GM11168 (cell line): Measurements from ENCODE around the gene NDOR1.
"Not testable (repeated sequence)": the region's sequence is repeated elsewhere in the genome, so short reads cannot be mapped to it uniquely, and the experiment has no call there.

Experiments
- in situ Hi-C: fragments of 300-500 bp; cut with MboI; formaldehyde crosslinking; loops from one replicate; pipeline ENCODE4 v1.12.0; 2022; ENCODE audit warnings: low sequenced_read_pairs; ENCODE audit not compliant: unreplicated experiment

The NDOR1 gene

GRCh38 chr9:137228968-137229896, 23.7 kb downstream of the NDOR1 start:
- in situ Hi-C loops = no loop called here

- in situ Hi-C loops = loop anchor here (5.0 kb wide), 1 partner anchor 108 kb away; no protein-coding TSS in a partner anchor
Observed at GRCh38 chr9:137229903-137230704, 24.6 kb downstream of the NDOR1 start.

GRCh38 chr9:137230705-137231371, 25.3 kb downstream of the NDOR1 start, which contains the start of gene SLC34A3:
SLC34A3 (plus strand) TSS chr9:137230901; CDS start chr9:137231703, 802 bp downstream.
- in situ Hi-C loops = loop anchor here (5.0 kb wide), 1 partner anchor 109 kb away; no protein-coding TSS in a partner anchor

- in situ Hi-C loops = loop anchor here (5.0 kb wide), 1 partner anchor 109 kb away; no protein-coding TSS in a partner anchor
Observed at GRCh38 chr9:137231372-137232039, 26.0 kb downstream of the NDOR1 start.

GRCh38 chr9:137232101-137232500, 26.6 kb downstream of the NDOR1 start:
- in situ Hi-C loops = loop anchor here (5.0 kb wide), 1 partner anchor 110 kb away; no protein-coding TSS in a partner anchor

GRCh38 chr9:137232510-137232909, 27.0 kb downstream of the NDOR1 start:
- in situ Hi-C loops = loop anchor here (5.0 kb wide), 1 partner anchor 110 kb away; no protein-coding TSS in a partner anchor

- in situ Hi-C loops = loop anchor here (5.0 kb wide), 1 partner anchor 111 kb away; no protein-coding TSS in a partner anchor
Observed at GRCh38 chr9:137233143-137233980, 27.9 kb downstream of the NDOR1 start.

- in situ Hi-C loops = loop anchor here (5.0 kb wide), 1 partner anchor 112 kb away; no protein-coding TSS in a partner anchor
Observed at GRCh38 chr9:137234055-137234697, 28.7 kb downstream of the NDOR1 start.

- in situ Hi-C loops = loop anchor here (5.0 kb wide), 1 partner anchor 113 kb away; no protein-coding TSS in a partner anchor
Observed at GRCh38 chr9:137234758-137235423, 29.4 kb downstream of the NDOR1 start.

- in situ Hi-C loops = no loop called here
Observed at GRCh38 chr9:137235424-137236237, 30.1 kb downstream of the NDOR1 start.

- in situ Hi-C loops = no loop called here
Observed at GRCh38 chr9:137236238-137236935, 30.9 kb downstream of the NDOR1 start.

GRCh38 chr9:137236936-137237421, 31.5 kb downstream of the NDOR1 start:
- in situ Hi-C loops = no loop called here

GRCh38 chr9:137237759-137238726, 32.5 kb downstream of the NDOR1 start:
- in situ Hi-C loops = no loop called here

- in situ Hi-C loops = not testable (repeated sequence)
Observed at GRCh38 chr9:137239541-137240200, 34.2 kb downstream of the NDOR1 start.
